ENCODE data around the gene RCAN1.
"Not testable (repeated sequence)": the region's sequence is repeated elsewhere in the genome, so short reads cannot be mapped to it uniquely, and the experiment has no call there.

The RCAN1 gene

GRCh38 chr21:34568801-34569200 lies 46.1 kb downstream of the RCAN1 start:
- DNase-seq (ENCODE audit: low spot score) = not testable (repeated sequence)

- DNase-seq (ENCODE audit: low spot score) = no peak
Measured at GRCh38 chr21:34567604-34568155, 47.2 kb downstream of the RCAN1 start.

GRCh38 chr21:34565238-34565637 lies 49.7 kb downstream of the RCAN1 start:
- no peak for DNase-seq (ENCODE audit: low spot score)

- DNase-seq (ENCODE audit: low spot score) = not testable (repeated sequence)
Measured at GRCh38 chr21:34563370-34563769, 51.5 kb downstream of the RCAN1 start.

- no peak for DNase-seq (ENCODE audit: low spot score)
Measured at GRCh38 chr21:34561806-34562205, 53.1 kb downstream of the RCAN1 start.

GRCh38 chr21:34560609-34561008 lies 54.3 kb downstream of the RCAN1 start:
- DNase-seq (ENCODE audit: low spot score) = no peak

GRCh38 chr21:34560021-34560420 lies 54.9 kb downstream of the RCAN1 start:
- DNase-seq (ENCODE audit: low spot score) = no peak

GRCh38 chr21:34559089-34559631 lies 55.8 kb downstream of the RCAN1 start:
- DNase-seq (ENCODE audit: low spot score) = no peak

GRCh38 chr21:34558166-34558565 lies 56.7 kb downstream of the RCAN1 start:
- DNase-seq (ENCODE audit: low spot score) = no peak

- DNase-seq (ENCODE audit: low spot score) = no peak
Measured at GRCh38 chr21:34557261-34557660, 57.7 kb downstream of the RCAN1 start.

- DNase-seq (ENCODE audit: low spot score) = not testable (repeated sequence)
Measured at GRCh38 chr21:34554670-34555069, 60.2 kb downstream of the RCAN1 start.

GRCh38 chr21:34554227-34554626 lies 60.7 kb downstream of the RCAN1 start:
- no peak for DNase-seq (ENCODE audit: low spot score)

- DNase-seq (ENCODE audit: low spot score) = no peak
Measured at GRCh38 chr21:34553151-34553952, 61.6 kb downstream of the RCAN1 start.

GRCh38 chr21:34552360-34553098 lies 62.4 kb downstream of the RCAN1 start:
- no peak for DNase-seq (ENCODE audit: low spot score)

GRCh38 chr21:34550182-34550799 lies 64.6 kb downstream of the RCAN1 start:
- DNase-seq (ENCODE audit: low spot score) = no peak

- no peak for DNase-seq (ENCODE audit: low spot score)
Measured at GRCh38 chr21:34548781-34549376, 66.0 kb downstream of the RCAN1 start.

- DNase-seq (ENCODE audit: low spot score) = no peak
Measured at GRCh38 chr21:34546542-34546941, 68.4 kb downstream of the RCAN1 start.

- no peak for DNase-seq (ENCODE audit: low spot score)
Measured at GRCh38 chr21:34545079-34545884, 69.6 kb downstream of the RCAN1 start.

- DNase-seq (ENCODE audit: low spot score) = no peak
Measured at GRCh38 chr21:34544032-34544496, 70.8 kb downstream of the RCAN1 start.

- DNase-seq (ENCODE audit: low spot score) = no peak
Measured at GRCh38 chr21:34543017-34543416, 71.9 kb downstream of the RCAN1 start.

GRCh38 chr21:34540206-34540605 lies 74.7 kb downstream of the RCAN1 start:
- DNase-seq (ENCODE audit: low spot score) = no peak

Measured in ecto neural progenitor cell (in vitro differentiated cells).